Anterior cingulate cortex (tissue), 58 donors: ENCODE results near the gene ISG20L2.

Experiments
- DNase-seq, 58 donors: peaks; one replicate each; lab custom pipeline; 2025; lab: John Stamatoyannopoulos, UW

The ISG20L2 gene

DNA sequence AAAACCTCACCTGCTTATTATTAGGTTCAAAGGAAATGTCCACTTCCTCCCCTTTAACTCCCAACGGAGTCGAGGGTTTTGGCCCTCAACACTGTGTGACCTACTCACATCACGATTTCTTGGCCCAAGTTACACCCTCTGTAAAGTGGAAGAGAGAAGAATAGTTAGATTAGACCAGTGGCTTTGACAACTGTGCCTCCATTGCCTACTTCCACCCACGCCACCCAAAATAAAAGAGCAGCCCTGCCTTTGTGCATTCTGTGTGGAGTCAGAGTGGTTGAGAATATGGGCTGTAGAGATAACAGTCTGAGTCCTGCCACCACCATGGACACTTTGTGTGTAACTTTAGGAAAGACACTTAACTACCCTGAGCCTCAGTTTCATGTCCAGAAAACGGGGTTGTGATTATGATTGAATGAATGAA, 27.0 kb upstream of the ISG20L2 start:
- DNase-seq: no peak

DNA sequence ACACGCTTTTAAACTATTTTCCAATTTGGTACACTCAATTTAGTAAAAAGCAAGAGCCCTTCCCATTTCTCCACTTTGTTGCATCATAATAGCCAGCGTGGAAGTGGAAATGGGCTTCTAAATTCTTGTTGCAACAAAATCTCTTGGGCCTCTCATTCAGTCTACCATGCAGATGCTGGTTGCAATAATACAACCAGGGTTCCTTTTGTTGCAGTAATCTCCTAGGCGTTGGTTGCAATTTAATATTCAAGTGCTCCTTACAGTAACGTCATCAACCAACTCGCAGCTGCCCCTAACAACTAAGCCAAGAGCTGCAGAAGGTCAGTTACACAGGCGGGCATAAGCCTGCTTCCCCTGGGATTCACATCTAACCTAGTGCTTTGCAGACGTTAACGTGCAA, 25.7 kb upstream of the ISG20L2 start:
- no peak for DNase-seq

GRCh38 chr1:156752843-156753482, 24.4 kb upstream of the ISG20L2 start:
- DNase-seq: peak in 2 of 58 donors; percentile 2 to 29

- DNase-seq: peak; percentile 42 to 99 (median 96)
These were observed 23.4 kb upstream of the ISG20L2 start for GRCh38 chr1:156751757-156752481.

DNA sequence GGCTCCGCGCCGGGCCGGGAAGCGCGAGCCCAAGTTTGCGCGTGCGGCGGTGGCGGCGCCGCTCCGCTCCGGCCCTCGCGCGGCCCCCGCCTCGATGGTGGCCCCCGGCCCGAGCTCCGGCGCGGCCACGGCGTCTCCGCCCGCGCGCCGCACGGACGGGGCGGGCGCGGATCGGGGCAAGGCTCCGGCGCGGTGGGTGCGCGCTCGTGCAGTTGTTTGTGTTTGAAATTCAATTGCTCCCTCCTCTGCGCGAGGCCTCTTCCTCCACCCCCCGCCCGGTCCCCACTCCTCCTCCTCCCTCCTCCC, 22.8 kb upstream of the ISG20L2 start, which contains the start of gene HDGF:
TSS of gene HDGF (minus strand) at position 225 of the 306 bp plus-strand sequence. CDS start 246 bp downstream, outside the sequence.
- DNase-seq: no peak

DNA sequence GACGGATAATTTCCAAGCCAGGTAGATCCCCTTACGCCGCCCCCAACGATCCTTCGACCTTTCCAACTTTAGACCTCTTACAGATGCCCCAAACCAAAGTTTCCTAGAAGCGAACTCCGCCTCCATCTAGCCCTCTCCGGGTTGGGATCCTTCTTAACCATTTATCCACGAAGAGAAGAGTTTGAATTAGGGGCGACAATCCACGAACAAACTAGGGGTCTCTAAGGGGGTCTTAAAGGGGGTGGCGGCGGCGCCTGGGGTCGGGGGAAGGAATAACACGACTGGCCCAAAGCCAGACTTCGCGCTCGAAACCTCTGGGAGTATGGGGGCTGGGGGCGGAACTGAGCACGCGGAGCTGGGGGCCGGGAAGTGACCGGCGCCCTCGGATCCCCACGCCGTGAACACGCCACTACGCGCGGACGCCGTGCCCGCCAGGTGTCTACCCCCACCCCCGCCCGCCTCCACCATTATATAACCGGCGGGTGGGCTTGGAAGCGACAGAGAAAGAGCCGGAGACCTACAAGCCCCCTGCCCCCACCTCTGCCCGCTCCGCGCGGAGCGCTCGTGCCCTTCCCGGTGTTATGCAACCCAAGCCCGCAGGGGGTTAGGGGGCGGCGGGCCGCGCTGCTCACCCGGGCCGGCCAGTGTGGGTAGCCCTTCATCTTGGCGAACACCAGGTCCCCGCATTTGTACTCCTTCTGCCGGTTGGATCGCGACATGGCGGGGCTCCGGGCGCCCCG, 22.3 kb upstream of the ISG20L2 start:
- DNase-seq: peak in 36 of 58 donors; percentile 33 to 76 (median 58)

DNA sequence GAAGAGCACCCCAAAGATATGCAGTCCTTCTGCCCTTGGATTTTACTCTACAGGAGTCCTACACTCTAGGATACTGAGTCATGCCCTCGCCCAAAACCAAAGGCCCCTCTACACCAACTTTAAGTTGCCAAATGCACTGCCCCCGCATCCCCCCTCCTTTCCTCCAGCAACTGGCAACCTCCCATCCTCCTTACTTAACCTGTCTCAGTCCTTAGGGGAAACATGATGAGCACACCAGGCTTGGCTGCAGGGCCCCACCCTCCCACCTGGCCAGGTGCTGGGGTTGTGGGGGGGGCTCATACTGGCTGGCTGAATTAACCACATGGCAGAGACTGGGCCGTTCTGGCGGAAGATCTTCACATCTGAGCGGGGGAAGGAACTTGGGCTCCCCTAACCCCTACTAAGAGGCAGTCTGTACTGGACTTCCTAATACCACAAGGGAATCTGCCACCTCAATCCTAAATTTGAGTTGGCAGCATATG, 21.7 kb upstream of the ISG20L2 start:
- peak in 3 of 58 donors; percentile 10 to 19 (median 13) for DNase-seq

DNA sequence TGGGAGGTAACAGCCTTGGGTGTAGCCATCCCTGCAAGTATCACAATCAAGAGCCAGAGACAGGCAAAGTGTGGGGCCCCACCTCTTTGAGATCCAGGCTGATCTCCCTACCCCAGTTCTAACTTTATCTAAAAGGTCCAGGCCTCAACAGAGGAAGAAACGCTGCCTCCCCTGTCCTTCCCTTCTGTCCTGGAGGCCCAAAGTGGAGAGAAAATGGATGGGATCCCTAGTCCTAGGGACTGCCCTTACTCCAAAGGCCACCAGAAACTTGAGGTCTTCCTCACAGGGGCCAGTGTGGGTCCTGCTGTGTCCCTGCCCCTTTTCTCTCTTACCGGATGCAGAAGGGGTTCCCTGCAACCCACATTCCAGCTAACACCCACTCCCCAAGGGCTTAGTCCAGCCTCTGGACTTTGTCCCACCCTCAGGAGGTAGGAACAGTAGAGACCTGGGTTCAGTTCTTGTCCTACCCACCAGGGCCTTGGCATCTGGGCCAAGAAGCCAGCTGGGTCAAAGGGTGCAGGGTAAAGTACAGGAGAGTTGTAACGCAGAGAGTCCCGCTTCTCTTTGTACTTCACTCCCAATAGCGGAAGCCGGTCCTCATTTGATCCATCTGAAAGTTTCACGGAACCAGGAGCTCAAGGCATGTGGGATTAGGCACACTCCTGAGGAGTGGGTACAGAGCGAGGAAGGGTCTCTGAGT, 21.0 kb upstream of the ISG20L2 start:
- DNase-seq: no peak

GRCh38 chr1:156748670-156749418, 20.3 kb upstream of the ISG20L2 start:
- peak in 40 of 58 donors; percentile 11 to 59 (median 30) for DNase-seq

GRCh38 chr1:156747742-156748669, 19.4 kb upstream of the ISG20L2 start:
- DNase-seq: peak in 2 of 58 donors; percentile 28 to 30

DNA sequence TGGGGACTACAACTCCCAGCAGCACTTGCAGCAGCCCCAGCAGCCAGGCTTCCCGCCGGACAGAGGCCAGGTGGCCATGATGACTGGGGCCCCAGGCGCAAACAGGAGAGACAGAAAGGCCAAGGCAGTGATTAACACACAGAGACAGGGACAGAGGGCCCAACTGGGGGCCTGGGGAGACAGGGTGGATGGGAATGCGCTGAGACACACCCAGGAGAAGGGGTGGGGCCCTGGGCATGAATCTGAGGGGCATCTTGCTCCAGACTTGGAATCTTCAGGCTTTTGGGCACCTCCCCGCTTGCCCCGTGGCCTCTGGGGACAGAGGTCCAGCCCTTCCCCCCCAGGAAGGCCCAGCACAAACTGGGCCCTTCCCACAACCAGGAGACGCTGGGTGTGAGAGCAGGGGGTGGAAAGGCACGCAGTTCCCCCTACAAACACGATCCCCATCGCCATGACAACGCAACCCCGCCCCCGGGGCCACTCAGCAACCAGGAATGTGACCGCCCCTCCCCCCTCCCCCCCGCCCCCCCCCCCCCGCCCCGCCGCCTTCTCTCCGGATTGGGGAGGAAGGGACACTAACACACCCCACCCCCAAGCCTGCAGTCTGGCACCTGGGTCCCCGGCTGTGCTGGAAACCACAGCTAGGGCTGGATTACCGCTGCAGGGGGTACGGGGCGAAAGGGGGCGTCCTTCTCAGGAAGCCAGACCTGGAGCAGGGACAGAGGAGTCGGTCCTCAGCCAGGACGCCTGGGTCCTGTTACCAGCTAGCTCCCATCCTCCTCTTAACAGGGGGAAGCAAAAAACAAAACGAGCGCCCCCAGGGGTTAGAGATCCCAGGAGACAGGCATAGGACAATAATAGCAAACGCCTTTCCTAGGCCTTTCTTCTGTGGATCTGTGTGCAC, 18.4 kb upstream of the ISG20L2 start:
- DNase-seq: peak in 57 of 58 donors; percentile 26 to 86 (median 74)

DNA sequence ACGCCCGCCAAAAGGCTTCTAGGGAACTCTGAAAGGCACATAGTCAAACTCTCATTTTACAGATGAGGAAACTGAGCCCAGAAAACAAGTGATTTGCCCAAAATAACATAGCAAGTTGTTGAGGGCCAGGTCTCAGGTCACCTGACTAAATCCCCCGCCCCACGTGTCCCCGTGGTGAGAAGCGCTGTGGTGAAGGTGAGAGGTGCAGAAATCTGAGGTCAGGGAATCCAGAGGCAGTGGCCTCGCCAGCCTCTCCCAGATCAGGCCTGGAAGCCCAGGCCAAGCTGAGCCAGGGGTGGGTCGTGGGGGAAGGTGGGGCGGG, 17.8 kb upstream of the ISG20L2 start:
- no peak for DNase-seq

GRCh38 chr1:156745881-156746280, 17.3 kb upstream of the ISG20L2 start:
- no peak for DNase-seq

DNA sequence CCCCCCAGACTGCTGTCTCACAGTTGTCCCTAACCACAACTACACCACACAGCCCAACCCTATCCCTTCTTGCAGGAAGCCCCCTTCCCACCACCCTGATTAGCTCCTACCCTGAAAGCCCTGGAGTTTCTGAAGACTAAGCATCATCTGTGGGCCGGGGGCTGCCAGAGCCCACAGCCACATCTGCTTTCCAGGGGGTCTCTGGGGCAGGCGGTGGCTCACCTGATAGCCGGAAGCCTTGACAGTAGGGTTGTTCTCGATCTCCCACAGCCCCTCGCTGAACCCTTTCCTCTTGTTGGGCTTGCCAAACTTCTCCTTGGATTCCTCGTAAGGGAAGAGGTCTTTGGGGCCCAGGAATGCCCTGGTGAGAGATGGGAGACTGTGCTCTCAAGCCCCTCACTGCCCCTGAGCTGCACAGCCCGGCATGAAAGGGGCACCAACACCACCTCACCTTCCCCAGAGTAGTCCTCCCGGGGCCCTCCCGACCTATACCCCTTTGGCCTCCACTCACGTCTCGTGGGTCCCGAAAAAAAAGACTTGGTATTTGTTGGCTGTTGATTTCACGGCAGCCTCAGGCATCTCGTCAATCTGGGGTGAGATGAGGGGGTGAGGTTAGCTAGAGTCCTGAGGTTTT, 16.3 kb upstream of the ISG20L2 start:
- DNase-seq: no peak

DNA sequence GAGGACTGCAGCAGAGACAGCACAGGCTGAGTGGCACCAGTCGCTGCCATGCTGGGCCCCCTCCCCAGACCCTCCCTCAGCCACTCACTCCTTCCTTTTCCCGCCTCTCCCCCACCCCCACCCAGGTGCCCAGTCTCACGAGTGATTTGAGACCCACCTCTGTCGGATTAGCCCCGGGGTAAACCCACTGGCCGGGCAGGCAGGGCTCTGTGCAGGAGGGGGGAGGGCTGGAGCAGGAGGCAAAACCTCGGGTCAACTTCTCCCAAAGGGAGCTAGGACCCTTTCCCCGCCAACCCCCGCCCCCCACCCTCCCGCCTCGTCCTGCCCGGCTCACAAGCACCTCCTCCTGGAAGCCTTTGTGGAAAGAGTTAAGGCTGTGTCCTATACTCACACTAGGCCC, 15.8 kb upstream of the ISG20L2 start:
- no peak for DNase-seq

- DNase-seq: no peak
These were observed 15.1 kb upstream of the ISG20L2 start for GRCh38 chr1:156743367-156744302.
